ENCODE results near the gene HIGD1A. TPM values are rescaled to one million over a fixed set of nuclear protein-coding genes. Genes with fewer than 3 reads are reported as not detected.
"Not testable (repeated sequence)": the region's sequence is repeated elsewhere in the genome, so short reads cannot be mapped to it uniquely, and the experiment has no call there.

The HIGD1A gene
- total and polyA plus RNA-seq, 9 donors: 68.3 to 93.3 (median 81.3) TPM

- Histone ChIP-seq H3K4me1 (ENCODE audit: control insufficient read depth, insufficient read depth, low read length) (no peaks in the 10 kb centered on the region), H3K27ac (ENCODE audit: low read length) (no peak overlapping the region), H3K27me3 (ENCODE audit: control insufficient read depth, insufficient read depth, low read length) (no peaks in the 10 kb centered on the region), H3K4me3 (ENCODE audit: low read length) (no peak overlapping the region), H3K36me3 (ENCODE audit: control insufficient read depth, insufficient read depth, low read length) (no peaks in the 10 kb centered on the region), H3K9me3 (replicated peaks; ENCODE audit: control insufficient read depth, low read depth, low read length) (no peaks in the 10 kb centered on the region)
- WGBS (ENCODE audit: insufficient coverage): no CpG with 5 or more reads among the region's 2 CpGs
- no peak for DNase-seq
These were observed 11.5 kb upstream of the HIGD1A start for GRCh38 chr3:42815826-42816225.

GRCh38 chr3:42814914-42815507 is 10.7 kb upstream of the HIGD1A start:
- H3K36me3 ChIP-seq (ENCODE audit: control insufficient read depth, insufficient read depth, low read length): no peaks in the 10 kb centered on the region
- no peak overlapping the region for H3K4me3 ChIP-seq (ENCODE audit: low read length)
- H3K27ac ChIP-seq (ENCODE audit: low read length): no peak overlapping the region
- no peaks in the 10 kb centered on the region for H3K27me3 ChIP-seq (ENCODE audit: control insufficient read depth, insufficient read depth, low read length)
- 100% methylated on average over 1 of the region's 2 CpGs for WGBS (ENCODE audit: insufficient coverage)
- no peaks in the 10 kb centered on the region for H3K9me3 ChIP-seq (replicated peaks; ENCODE audit: control insufficient read depth, low read depth, low read length)
- no peaks in the 10 kb centered on the region for H3K4me1 ChIP-seq (ENCODE audit: control insufficient read depth, insufficient read depth, low read length)
- DNase-seq: no peak

GRCh38 chr3:42814246-42814645 is 10.0 kb upstream of the HIGD1A start:
- Histone ChIP-seq H3K9me3 (replicated peaks; ENCODE audit: control insufficient read depth, low read depth, low read length) (no peaks in the 10 kb centered on the region), H3K36me3 (ENCODE audit: control insufficient read depth, insufficient read depth, low read length) (no peaks in the 10 kb centered on the region), H3K27ac (ENCODE audit: low read length) (no peak overlapping the region), H3K4me3 (ENCODE audit: low read length) (no peak overlapping the region), H3K4me1 (ENCODE audit: control insufficient read depth, insufficient read depth, low read length) (no peaks in the 10 kb centered on the region), H3K27me3 (ENCODE audit: control insufficient read depth, insufficient read depth, low read length) (no peaks in the 10 kb centered on the region)
- no CpG with 5 or more reads among the region's 5 CpGs for WGBS (ENCODE audit: insufficient coverage)
- DNase-seq: no peak

- not testable (repeated sequence) for DNase-seq; H3K27me3 ChIP-seq (ENCODE audit: control insufficient read depth, insufficient read depth, low read length); H3K4me1 ChIP-seq (ENCODE audit: control insufficient read depth, insufficient read depth, low read length); H3K36me3 ChIP-seq (ENCODE audit: control insufficient read depth, insufficient read depth, low read length); H3K9me3 ChIP-seq (replicated peaks; ENCODE audit: control insufficient read depth, low read depth, low read length); H3K27ac ChIP-seq (ENCODE audit: low read length); H3K4me3 ChIP-seq (ENCODE audit: low read length)
- 33% methylated on average over 6 of the region's 15 CpGs for WGBS (ENCODE audit: insufficient coverage)
These were observed 7.0 kb upstream of the HIGD1A start for GRCh38 chr3:42811118-42811883.

- not testable (repeated sequence) for H3K27me3 ChIP-seq (ENCODE audit: control insufficient read depth, insufficient read depth, low read length); H3K9me3 ChIP-seq (replicated peaks; ENCODE audit: control insufficient read depth, low read depth, low read length); H3K27ac ChIP-seq (ENCODE audit: low read length); H3K4me1 ChIP-seq (ENCODE audit: control insufficient read depth, insufficient read depth, low read length); DNase-seq; H3K4me3 ChIP-seq (ENCODE audit: low read length); H3K36me3 ChIP-seq (ENCODE audit: control insufficient read depth, insufficient read depth, low read length)
- WGBS (ENCODE audit: insufficient coverage): 71% methylated on average over 4 of the region's 10 CpGs
These were observed 6.4 kb upstream of the HIGD1A start for GRCh38 chr3:42810706-42811105.

- 81% methylated on average over 5 of the region's 5 CpGs for WGBS (ENCODE audit: insufficient coverage)
- Histone ChIP-seq H3K4me3 (ENCODE audit: low read length) (no peak within 1 kb of the TSS), H3K4me1 (ENCODE audit: control insufficient read depth, insufficient read depth, low read length) (peaks cover 5% of the 10 kb centered on the region), H3K36me3 (ENCODE audit: control insufficient read depth, insufficient read depth, low read length) (no peaks in the 10 kb centered on the region), H3K27ac (ENCODE audit: low read length) (no peak within 1 kb of the TSS), H3K27me3 (ENCODE audit: control insufficient read depth, insufficient read depth, low read length) (peaks cover 10% of the 10 kb centered on the region), H3K9me3 (replicated peaks; ENCODE audit: control insufficient read depth, low read depth, low read length) (no peaks in the 10 kb centered on the region)
- DNase-seq: no peak
These were observed 4.9 kb upstream of the HIGD1A start, which contains the start of gene ACKR2 for GRCh38 chr3:42809202-42809601. Gene ACKR2 (plus strand): TSS chr3:42809445. CDS start chr3:42864503, 55,058 bp downstream.

GRCh38 chr3:42807929-42808328 is 3.6 kb upstream of the HIGD1A start:
- Histone ChIP-seq H3K4me3 (ENCODE audit: low read length) (no peak overlapping the region), H3K27me3 (ENCODE audit: control insufficient read depth, insufficient read depth, low read length) (peaks cover 10% of the 10 kb centered on the region), H3K4me1 (ENCODE audit: control insufficient read depth, insufficient read depth, low read length) (peaks cover 11% of the 10 kb centered on the region), H3K36me3 (ENCODE audit: control insufficient read depth, insufficient read depth, low read length) (no peaks in the 10 kb centered on the region), H3K27ac (ENCODE audit: low read length) (no peak overlapping the region), H3K9me3 (replicated peaks; ENCODE audit: control insufficient read depth, low read depth, low read length) (no peaks in the 10 kb centered on the region)
- WGBS (ENCODE audit: insufficient coverage): no CpG with 5 or more reads among the region's 4 CpGs
- DNase-seq: no peak

- Histone ChIP-seq H3K4me1 (ENCODE audit: control insufficient read depth, insufficient read depth, low read length) (peaks cover 11% of the 10 kb centered on the region), H3K27ac (ENCODE audit: low read length) (no peak overlapping the region), H3K9me3 (replicated peaks; ENCODE audit: control insufficient read depth, low read depth, low read length) (no peaks in the 10 kb centered on the region), H3K27me3 (ENCODE audit: control insufficient read depth, insufficient read depth, low read length) (peaks cover 10% of the 10 kb centered on the region), H3K4me3 (ENCODE audit: low read length) (peak overlapping the region; percentile 86), H3K36me3 (ENCODE audit: control insufficient read depth, insufficient read depth, low read length) (no peaks in the 10 kb centered on the region)
- DNase-seq: peak; percentile 10
- WGBS (ENCODE audit: insufficient coverage): 21% methylated on average over 21 of the region's 23 CpGs
These were observed 991 bp upstream of the HIGD1A start for GRCh38 chr3:42805141-42805821.

- Histone ChIP-seq H3K36me3 (ENCODE audit: control insufficient read depth, insufficient read depth, low read length) (no peaks in the 10 kb centered on the region), H3K9me3 (replicated peaks; ENCODE audit: control insufficient read depth, low read depth, low read length) (no peaks in the 10 kb centered on the region), H3K27me3 (ENCODE audit: control insufficient read depth, insufficient read depth, low read length) (peaks cover 10% of the 10 kb centered on the region), H3K4me3 (ENCODE audit: low read length) (peak overlapping the region; percentile 86), H3K4me1 (ENCODE audit: control insufficient read depth, insufficient read depth, low read length) (peaks cover 11% of the 10 kb centered on the region), H3K27ac (ENCODE audit: low read length) (peak overlapping the region; percentile 98)
- WGBS (ENCODE audit: insufficient coverage): no CpG with 5 or more reads among the region's 13 CpGs
- DNase-seq: no peak
These were observed 492 bp upstream of the HIGD1A start for GRCh38 chr3:42804831-42805132.

GRCh38 chr3:42803414-42804105 is 730 bp downstream of the HIGD1A start:
- peaks cover 10% of the 10 kb centered on the region for H3K27me3 ChIP-seq (ENCODE audit: control insufficient read depth, insufficient read depth, low read length)
- under 1% methylated on average over 33 of the region's 33 CpGs for WGBS (ENCODE audit: insufficient coverage)
- H3K4me3 ChIP-seq (ENCODE audit: low read length): peak overlapping the region; percentile 86
- H3K27ac ChIP-seq (ENCODE audit: low read length): peak overlapping the region; percentile 98
- no peaks in the 10 kb centered on the region for H3K36me3 ChIP-seq (ENCODE audit: control insufficient read depth, insufficient read depth, low read length)
- peak; percentile 42 for DNase-seq
- H3K4me1 ChIP-seq (ENCODE audit: control insufficient read depth, insufficient read depth, low read length): peaks cover 11% of the 10 kb centered on the region
- H3K9me3 ChIP-seq (replicated peaks; ENCODE audit: control insufficient read depth, low read depth, low read length): no peaks in the 10 kb centered on the region
